Epithelial cell of proximal tubule (primary cell): ENCODE data around the gene SLC15A5. TPM values are rescaled to one million over a fixed set of nuclear protein-coding genes. Genes with fewer than 3 reads are reported as not detected.

Source experiments
- DNase-seq: peaks from one replicate; pipeline ENCODE4 v3.0.0-alpha.2; 2011; ENCODE audit warnings: low read depth
- H3K4me3 ChIP-seq: 2 replicates; pipeline ENCODE4 v1.5.1; 2011; ENCODE audit warnings: low read depth, mild to moderate bottlenecking, low read length
- total RNA-seq: library from RNA; depleted of rRNA; stranded (reverse); fragments of >200 nt; gene quantifications from 2 replicates; pipeline ENCODE4 v1.2.3, GENCODE V29; 2015
- TF ChIP-seq, protein P1 (sequence below): conservative IDR thresholded peaks from 2 replicates; pipeline ENCODE4 v1.5.1; 2012; ENCODE audit warnings: low read depth, mild to moderate bottlenecking, low read length

SLC15A5 gene
- total RNA-seq, 1 donor from 2014 or later: not detected

DNA sequence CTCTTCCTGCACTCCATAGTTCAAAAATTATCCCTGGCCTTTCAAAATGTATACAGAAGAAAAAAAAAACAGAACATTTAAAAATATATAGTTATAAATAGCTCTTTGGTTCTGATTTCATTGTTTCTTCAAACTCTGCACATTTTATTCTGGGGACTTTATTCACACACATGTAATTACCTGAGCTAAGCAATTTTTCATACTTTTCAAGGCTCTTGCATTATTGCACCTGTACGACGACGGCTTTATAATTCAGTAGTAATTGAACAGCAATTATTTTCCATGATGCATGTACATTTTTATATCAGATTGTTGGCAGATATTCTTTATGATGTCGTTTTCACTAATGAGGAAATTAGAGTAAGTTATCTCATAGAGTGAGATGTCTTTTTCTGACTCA, 13.5 kb upstream of the SLC15A5 start:
- TF ChIP-seq, protein P1, sequence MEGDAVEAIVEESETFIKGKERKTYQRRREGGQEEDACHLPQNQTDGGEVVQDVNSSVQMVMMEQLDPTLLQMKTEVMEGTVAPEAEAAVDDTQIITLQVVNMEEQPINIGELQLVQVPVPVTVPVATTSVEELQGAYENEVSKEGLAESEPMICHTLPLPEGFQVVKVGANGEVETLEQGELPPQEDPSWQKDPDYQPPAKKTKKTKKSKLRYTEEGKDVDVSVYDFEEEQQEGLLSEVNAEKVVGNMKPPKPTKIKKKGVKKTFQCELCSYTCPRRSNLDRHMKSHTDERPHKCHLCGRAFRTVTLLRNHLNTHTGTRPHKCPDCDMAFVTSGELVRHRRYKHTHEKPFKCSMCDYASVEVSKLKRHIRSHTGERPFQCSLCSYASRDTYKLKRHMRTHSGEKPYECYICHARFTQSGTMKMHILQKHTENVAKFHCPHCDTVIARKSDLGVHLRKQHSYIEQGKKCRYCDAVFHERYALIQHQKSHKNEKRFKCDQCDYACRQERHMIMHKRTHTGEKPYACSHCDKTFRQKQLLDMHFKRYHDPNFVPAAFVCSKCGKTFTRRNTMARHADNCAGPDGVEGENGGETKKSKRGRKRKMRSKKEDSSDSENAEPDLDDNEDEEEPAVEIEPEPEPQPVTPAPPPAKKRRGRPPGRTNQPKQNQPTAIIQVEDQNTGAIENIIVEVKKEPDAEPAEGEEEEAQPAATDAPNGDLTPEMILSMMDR: no peak
- no peak overlapping the region for H3K4me3 ChIP-seq
- DNase-seq: no peak

DNA sequence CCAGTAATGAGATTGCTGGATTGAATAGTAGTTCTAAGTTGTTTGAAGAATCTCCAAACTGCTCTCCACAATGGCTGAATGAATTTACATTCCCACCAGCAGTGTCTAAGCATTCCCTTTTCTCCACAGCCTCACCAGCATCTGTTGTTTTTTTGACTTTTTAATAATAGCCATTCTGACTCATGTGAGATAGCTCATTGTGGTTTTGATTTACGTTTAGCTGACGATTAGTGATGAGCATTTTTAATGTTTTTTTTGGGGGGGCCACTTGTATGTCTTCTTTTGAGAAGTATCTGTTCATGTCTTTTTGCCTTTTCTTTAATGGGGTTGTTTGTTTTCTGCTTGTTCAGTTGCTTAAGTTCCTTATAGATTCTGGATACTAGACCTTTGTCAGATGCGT, 8.1 kb upstream of the SLC15A5 start:
- TF ChIP-seq, protein P1: no peak
- H3K4me3 ChIP-seq: no peak overlapping the region
- DNase-seq: no peak

DNA sequence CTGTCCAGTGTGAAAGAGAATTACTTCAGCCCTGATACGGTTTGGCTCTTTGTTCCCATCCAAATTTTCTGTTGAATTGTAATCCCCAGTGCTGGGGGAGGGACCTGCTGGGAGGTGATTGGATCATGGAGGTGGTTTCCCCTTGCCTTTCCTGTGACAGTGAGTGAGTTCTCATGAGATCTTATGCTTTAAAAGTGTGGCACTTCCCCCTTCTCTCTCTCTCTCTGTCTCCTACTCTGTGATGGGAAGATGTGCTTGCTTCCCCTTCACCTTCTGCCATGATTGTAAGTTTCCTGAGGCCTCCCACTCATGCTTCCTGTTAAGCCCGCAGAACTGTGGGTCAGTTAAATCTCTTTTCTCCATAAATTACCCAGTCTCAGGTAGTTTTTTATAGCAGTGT, 5.5 kb upstream of the SLC15A5 start:
- H3K4me3 ChIP-seq: no peak overlapping the region
- DNase-seq: no peak
- TF ChIP-seq, protein P1: no peak

DNA sequence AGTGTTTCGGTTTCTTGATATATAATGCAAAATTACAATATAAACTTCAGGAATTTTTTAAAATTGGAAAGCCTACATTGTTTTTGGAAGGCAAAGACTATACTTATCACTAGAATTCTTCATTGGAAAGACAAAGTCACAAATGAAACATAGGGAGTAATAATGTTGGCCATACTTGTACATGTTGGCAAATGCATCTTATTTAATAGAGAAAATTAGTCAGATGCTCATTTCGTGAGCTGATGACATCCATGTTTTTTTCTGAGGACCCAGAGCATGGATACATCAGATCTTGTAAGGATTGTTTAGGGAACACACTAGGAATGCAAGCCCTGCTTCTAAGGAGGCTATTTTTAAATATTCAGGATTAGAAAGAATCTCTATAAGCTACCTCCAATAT, 4.6 kb upstream of the SLC15A5 start:
- H3K4me3 ChIP-seq: no peak overlapping the region
- DNase-seq: no peak
- TF ChIP-seq, protein P1: no peak

DNA sequence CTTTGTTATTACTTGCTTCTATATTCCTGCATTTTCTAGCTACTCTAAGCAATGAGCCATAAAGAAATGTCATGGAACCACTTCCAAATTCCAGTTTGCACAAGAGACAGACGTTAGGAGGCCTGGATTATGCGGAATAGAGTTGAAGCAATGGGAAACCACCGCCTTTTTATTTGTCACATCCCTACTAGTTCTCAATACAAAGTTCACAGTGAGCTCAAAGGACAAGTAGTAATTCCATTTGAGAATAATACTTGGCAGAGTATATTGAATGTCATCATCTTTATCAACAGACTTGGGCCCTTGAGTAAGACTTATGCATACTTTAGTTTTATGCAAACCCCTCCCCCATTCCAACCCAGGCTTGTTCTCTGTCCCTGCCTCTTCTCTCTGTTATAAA, 3.7 kb upstream of the SLC15A5 start:
- no peak overlapping the region for H3K4me3 ChIP-seq
- TF ChIP-seq, protein P1: no peak
- no peak for DNase-seq

GRCh38 chr12:16272222-16272621, 5.3 kb downstream of the SLC15A5 start:
- TF ChIP-seq, protein P1: no peak
- no peak for DNase-seq
- H3K4me3 ChIP-seq: no peak overlapping the region

- no peak overlapping the region for H3K4me3 ChIP-seq
- TF ChIP-seq, protein P1: no peak
- DNase-seq: no peak
These were observed 6.4 kb downstream of the SLC15A5 start for GRCh38 chr12:16271062-16271461.
